HEK293T (cell line): Measurements from ENCODE around the gene IGSF8.

Source experiments
- PKNOX1 ChIP-seq: fragments of 450-650 bp; IDR thresholded peaks from 2 replicates; pipeline ENCODE4 v1.6.1; 2016
- SUZ12 ChIP-seq: fragments of 450-650 bp; IDR thresholded peaks from 2 replicates; pipeline ENCODE4 v1.6.1; 2016; ENCODE audit warnings: mild to moderate bottlenecking

GRCh38 chr1:160063176-160063575, 35.2 kb downstream of the IGSF8 start:
- no peak for TF ChIP-seq PKNOX1
- TF ChIP-seq SUZ12, result no peak
